Loucy (cell line): ENCODE measurements around the gene SLC27A5.

ENCODE experiments used
- H2AFZ ChIP-seq: fragments of 200-600 bp; sonication (generic); 2 replicates; pipeline ENCODE4 v1.6.0; 2016; ENCODE audit warnings: antibody characterized with exemption, mild to moderate bottlenecking, low read length, moderate library complexity
- H3F3A ChIP-seq: fragments of 200-600 bp; 2 replicates; pipeline ENCODE4 v1.6.0; 2016; ENCODE audit warnings: antibody characterized with exemption, low read depth, mild to moderate bottlenecking
- H3K27me3 ChIP-seq: fragments of 200-600 bp; sonication (generic); 2 replicates; pipeline ENCODE4 v1.6.1; 2014; ENCODE audit warnings: low read length, mild to moderate bottlenecking; ENCODE audit not compliant: insufficient read depth, poor library complexity, severe bottlenecking
- H3K36me3 ChIP-seq: fragments of 200-600 bp; sonication (generic); 2 replicates; pipeline ENCODE4 v1.6.1; 2016; ENCODE audit warnings: low read length; ENCODE audit not compliant: insufficient read depth
- H3K4me1 ChIP-seq: fragments of 200-600 bp; sonication (generic); 2 replicates; pipeline ENCODE4 v1.5.1; 2014; ENCODE audit warnings: low read length, mild to moderate bottlenecking; ENCODE audit not compliant: insufficient read depth, poor library complexity, severe bottlenecking
- H3K4me2 ChIP-seq: fragments of 200-600 bp; sonication (generic); 2 replicates; pipeline ENCODE4 v1.6.0; 2014; ENCODE audit warnings: antibody characterized with exemption, low read length, low read depth, mild to moderate bottlenecking; ENCODE audit not compliant: poor library complexity, severe bottlenecking
- H3K4me3 ChIP-seq: fragments of 200-600 bp; sonication (generic); 2 replicates; pipeline ENCODE4 v1.5.1; 2014; ENCODE audit warnings: low read length, mild to moderate bottlenecking, mixed read lengths; ENCODE audit not compliant: poor library complexity, severe bottlenecking
- H3K79me2 ChIP-seq: fragments of 200-600 bp; sonication (generic); 2 replicates; pipeline ENCODE4 v1.6.1; 2014; ENCODE audit warnings: low read length; ENCODE audit not compliant: insufficient read depth
- H3K9ac ChIP-seq: fragments of 200-600 bp; sonication (generic); 2 replicates; pipeline ENCODE4 v1.6.0; 2014; ENCODE audit warnings: mild to moderate bottlenecking, low read depth, low read length, moderate library complexity; ENCODE audit not compliant: poor library complexity, severe bottlenecking
- H3K9me2 ChIP-seq: fragments of 200-600 bp; sonication (generic); replicated peaks from 2 replicates; pipeline ENCODE4 v1.6.1; 2016; ENCODE audit warnings: low read depth, low read length, mixed read lengths
- H3K9me3 ChIP-seq: fragments of 200-600 bp; sonication (generic); 2 replicates; pipeline ENCODE4 v1.6.1; 2014; ENCODE audit warnings: mild to moderate bottlenecking, antibody characterized with exemption, low read length, low read depth; ENCODE audit not compliant: insufficient read depth
- H4K20me1 ChIP-seq: fragments of 200-600 bp; sonication (generic); 2 replicates; pipeline ENCODE4 v1.6.0; 2014; ENCODE audit warnings: antibody characterized with exemption, low read length, mild to moderate bottlenecking; ENCODE audit not compliant: insufficient read depth, poor library complexity, severe bottlenecking
- EZH2phosphoT487 ChIP-seq: fragments of 200-600 bp; IDR thresholded peaks from 2 replicates; pipeline ENCODE4 v1.6.1; 2018; ENCODE audit warnings: antibody characterized with exemption, mild to moderate bottlenecking, moderate library complexity, borderline replicate concordance
- TF ChIP-seq, protein P1 (sequence below): fragments of 200-600 bp; sonication (generic); conservative IDR thresholded peaks from 2 replicates; pipeline ENCODE4 v1.5.1; 2014; ENCODE audit warnings: mild to moderate bottlenecking, antibody characterized with exemption, low read length

SLC27A5 gene

DNA sequence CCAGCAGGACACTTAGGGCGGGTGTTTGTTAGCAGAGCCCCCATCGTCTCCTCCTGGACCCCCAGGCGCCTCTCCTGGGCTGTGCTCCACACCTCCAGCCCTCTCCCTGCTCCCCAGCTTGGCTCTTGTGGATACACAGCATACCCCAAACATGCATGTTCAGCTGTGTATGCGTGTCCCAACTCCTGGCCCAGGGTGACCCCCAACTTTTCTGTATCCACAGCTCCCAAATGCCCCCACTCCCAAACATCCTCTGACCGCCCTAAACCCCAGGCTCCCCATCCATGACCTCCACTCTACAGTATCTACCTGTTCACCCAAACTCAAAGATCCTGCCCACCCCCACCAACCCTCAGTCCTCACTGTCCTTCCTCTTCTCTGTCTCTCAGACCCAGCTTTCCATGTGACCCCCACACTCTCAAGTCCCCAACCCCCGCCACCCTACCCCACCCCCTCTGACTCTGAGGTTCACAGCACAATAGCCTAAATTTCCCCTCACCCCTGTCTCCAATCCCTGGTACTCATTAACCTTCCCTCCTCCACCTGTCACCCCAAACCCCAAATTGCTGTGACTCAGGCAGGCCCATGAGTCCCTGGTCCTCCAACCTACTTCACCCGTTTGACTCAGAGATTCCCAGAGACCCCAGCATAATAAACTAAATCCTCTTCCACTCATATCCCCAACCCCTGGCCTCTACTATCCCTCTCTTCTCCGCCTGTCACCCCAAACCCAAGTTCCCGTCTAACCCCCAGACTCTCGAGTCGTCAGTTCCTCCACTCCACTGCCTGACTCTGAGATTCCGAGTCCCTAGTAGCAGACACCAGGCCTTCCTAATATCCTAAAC lies 45.7 kb upstream of the SLC27A5 start:
- Histone ChIP-seq H3K79me2 (peaks cover 66% of the 10 kb centered on the region), H3K9me2 (no peaks in the 10 kb centered on the region), H3K27me3 (no peaks in the 10 kb centered on the region), H3F3A (peaks cover 20% of the 10 kb centered on the region; the same call in 1 of the 2 replicates), H2AFZ (no peak overlapping the region), H3K4me1 (peaks cover 42% of the 10 kb centered on the region), H3K9ac (peak overlapping the region; percentile 99), H3K4me2 (peak overlapping the region; percentile 86), H3K4me3 (peak overlapping the region; percentile 90), H4K20me1 (peaks cover 46% of the 10 kb centered on the region), H3K9me3 (no peaks in the 10 kb centered on the region), H3K36me3 (peaks cover 15% of the 10 kb centered on the region; the same call in 1 of the 2 replicates)
- no peak for TF ChIP-seq EZH2phosphoT487
- TF ChIP-seq, protein P1, sequence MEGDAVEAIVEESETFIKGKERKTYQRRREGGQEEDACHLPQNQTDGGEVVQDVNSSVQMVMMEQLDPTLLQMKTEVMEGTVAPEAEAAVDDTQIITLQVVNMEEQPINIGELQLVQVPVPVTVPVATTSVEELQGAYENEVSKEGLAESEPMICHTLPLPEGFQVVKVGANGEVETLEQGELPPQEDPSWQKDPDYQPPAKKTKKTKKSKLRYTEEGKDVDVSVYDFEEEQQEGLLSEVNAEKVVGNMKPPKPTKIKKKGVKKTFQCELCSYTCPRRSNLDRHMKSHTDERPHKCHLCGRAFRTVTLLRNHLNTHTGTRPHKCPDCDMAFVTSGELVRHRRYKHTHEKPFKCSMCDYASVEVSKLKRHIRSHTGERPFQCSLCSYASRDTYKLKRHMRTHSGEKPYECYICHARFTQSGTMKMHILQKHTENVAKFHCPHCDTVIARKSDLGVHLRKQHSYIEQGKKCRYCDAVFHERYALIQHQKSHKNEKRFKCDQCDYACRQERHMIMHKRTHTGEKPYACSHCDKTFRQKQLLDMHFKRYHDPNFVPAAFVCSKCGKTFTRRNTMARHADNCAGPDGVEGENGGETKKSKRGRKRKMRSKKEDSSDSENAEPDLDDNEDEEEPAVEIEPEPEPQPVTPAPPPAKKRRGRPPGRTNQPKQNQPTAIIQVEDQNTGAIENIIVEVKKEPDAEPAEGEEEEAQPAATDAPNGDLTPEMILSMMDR, result no peak

DNA sequence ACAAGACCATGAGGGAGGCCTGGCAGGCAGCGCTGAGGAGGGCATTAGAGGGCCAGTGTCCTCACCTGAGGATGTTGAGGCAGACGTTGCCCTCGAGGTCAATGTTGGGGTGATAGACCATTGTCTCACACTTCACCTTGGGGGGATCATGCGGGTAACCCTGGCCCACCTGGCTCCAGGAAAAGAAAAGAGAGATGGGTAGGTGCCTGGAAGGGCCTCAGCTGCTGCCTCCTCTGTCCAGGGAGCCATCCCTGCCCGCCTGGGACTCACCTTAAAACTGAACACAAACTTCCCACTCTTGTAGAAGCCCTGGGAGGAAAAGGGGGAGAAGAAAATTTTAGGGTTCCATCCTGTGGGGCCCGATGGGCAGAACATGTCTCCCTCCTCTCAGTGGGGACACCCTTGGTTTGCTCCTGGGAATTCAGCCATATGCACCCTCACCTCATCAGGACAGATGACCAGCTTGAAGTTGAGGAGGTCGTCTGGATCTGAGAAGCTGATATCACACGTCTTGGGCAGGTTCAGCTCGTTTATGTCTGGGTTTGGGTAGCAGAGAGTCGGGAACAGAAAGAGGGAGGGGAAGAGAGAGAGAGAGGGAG lies 44.9 kb upstream of the SLC27A5 start:
- no peaks in the 10 kb centered on the region for H3K9me3 ChIP-seq
- H3K9me2 ChIP-seq, result no peaks in the 10 kb centered on the region
- TF ChIP-seq EZH2phosphoT487, result no peak
- TF ChIP-seq, protein P1, result no peak
- peak overlapping the region; percentile 86 for H3K4me2 ChIP-seq
- H3K4me3 ChIP-seq, result peak overlapping the region; percentile 90
- peak overlapping the region; percentile 99 for H3K9ac ChIP-seq
- peaks cover 73% of the 10 kb centered on the region for H3K79me2 ChIP-seq
- H3K36me3 ChIP-seq, result peaks cover 22% of the 10 kb centered on the region; the same call in 1 of the 2 replicates
- H3F3A ChIP-seq, result peaks cover 26% of the 10 kb centered on the region; the same call in 1 of the 2 replicates
- peaks cover 52% of the 10 kb centered on the region for H4K20me1 ChIP-seq
- H3K4me1 ChIP-seq, result peaks cover 42% of the 10 kb centered on the region
- H3K27me3 ChIP-seq, result no peaks in the 10 kb centered on the region
- H2AFZ ChIP-seq, result no peak overlapping the region

DNA sequence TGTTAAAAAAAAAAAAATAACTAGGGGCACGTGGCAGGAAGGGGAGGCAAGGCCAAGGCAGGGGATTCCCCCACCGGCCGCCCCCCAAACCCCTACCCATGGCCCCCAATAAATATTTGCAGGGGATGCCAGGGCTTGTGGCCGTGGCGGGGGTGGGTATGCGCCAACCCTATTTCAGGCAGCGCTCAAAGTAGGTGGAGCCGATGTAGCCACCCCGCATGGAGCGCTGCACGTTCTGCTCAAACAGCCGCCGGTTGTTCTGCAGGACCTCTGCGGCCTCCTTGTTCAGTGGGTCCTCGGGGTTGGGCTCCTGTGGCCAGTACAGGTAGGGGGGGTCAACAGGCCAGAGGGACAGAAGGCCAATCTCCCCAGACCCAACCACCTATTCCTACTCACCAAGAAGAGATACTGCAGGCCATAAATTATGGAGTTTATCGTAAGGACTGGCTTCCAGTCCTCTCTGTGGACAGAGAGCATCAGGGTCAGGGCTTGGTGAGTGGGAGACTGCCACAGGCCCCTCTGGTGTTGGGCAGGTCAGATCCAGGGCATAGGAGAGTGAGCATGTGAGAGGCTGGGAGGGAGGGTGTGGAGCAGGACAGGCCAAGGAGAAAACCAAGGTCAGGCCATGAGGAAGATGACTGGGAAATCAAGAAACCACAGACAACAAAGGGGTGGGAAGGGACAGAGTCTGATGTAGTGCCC lies 44.3 kb upstream of the SLC27A5 start:
- Histone ChIP-seq H3K9me3 (no peaks in the 10 kb centered on the region), H3K27me3 (no peaks in the 10 kb centered on the region), H2AFZ (no peak overlapping the region), H3K79me2 (peaks cover 78% of the 10 kb centered on the region), H3F3A (peaks cover 26% of the 10 kb centered on the region; the same call in 1 of the 2 replicates), H3K4me3 (peak overlapping the region; percentile 90), H4K20me1 (peaks cover 59% of the 10 kb centered on the region), H3K4me1 (peaks cover 39% of the 10 kb centered on the region), H3K9ac (peak overlapping the region; percentile 99), H3K36me3 (peaks cover 28% of the 10 kb centered on the region; the same call in 1 of the 2 replicates), H3K9me2 (no peaks in the 10 kb centered on the region), H3K4me2 (peak overlapping the region; percentile 86)
- TF ChIP-seq, protein P1, result no peak
- TF ChIP-seq EZH2phosphoT487, result no peak
